ENCODE data around the gene ADAMTS6. TPM values are rescaled to one million over a fixed set of nuclear protein-coding genes. Genes with fewer than 3 reads are reported as not detected.
A peak's percentile ranks its signal among the peaks of the same experiment; 100 is the strongest.
"Not testable (repeated sequence)": the region's sequence is repeated elsewhere in the genome, so short reads cannot be mapped to it uniquely, and the experiment has no call there.

ADAMTS6 gene
- total RNA-seq, 1 donor, result 150 TPM

- no peak overlapping the region for H3K4me2 ChIP-seq (ENCODE audit: insufficient read depth, low read length)
- no peaks in the 10 kb centered on the region for H3K9me3 ChIP-seq (ENCODE audit: low read depth, low read length)
- no peaks in the 10 kb centered on the region for H3K36me3 ChIP-seq (ENCODE audit: insufficient read depth, low read length)
- no peaks in the 10 kb centered on the region for H4K20me1 ChIP-seq (ENCODE audit: insufficient read depth, low read length)
- H3K27ac ChIP-seq (ENCODE audit: low read depth, low read length), result no peak overlapping the region
- H3K79me2 ChIP-seq (ENCODE audit: insufficient read depth, low read length), result no peaks in the 10 kb centered on the region
- peaks cover 3% of the 10 kb centered on the region for H3K4me1 ChIP-seq (ENCODE audit: insufficient read depth, low read length)
- H2AFZ ChIP-seq (ENCODE audit: low read length), result no peak overlapping the region
- no peak for DNase-seq (ENCODE audit: insufficient read length, low spot score, missing footprints)
- H3K27me3 ChIP-seq (ENCODE audit: insufficient read depth, low read length), result no peaks in the 10 kb centered on the region
- H3K4me3 ChIP-seq (ENCODE audit: insufficient read depth, low read length), result no peak overlapping the region
- TF ChIP-seq CTCF (IDR thresholded peaks at IDR 0.05; ENCODE audit: extremely low read depth, low read depth, low read length), result no peak
Observed at GRCh38 chr5:65512170-65512937, 30.6 kb upstream of the ADAMTS6 start.

- no peaks in the 10 kb centered on the region for H3K9me3 ChIP-seq (ENCODE audit: low read depth, low read length)
- H4K20me1 ChIP-seq (ENCODE audit: insufficient read depth, low read length), result no peaks in the 10 kb centered on the region
- peaks cover 8% of the 10 kb centered on the region for H3K4me1 ChIP-seq (ENCODE audit: insufficient read depth, low read length)
- DNase-seq (ENCODE audit: insufficient read length, low spot score, missing footprints), result no peak
- H3K36me3 ChIP-seq (ENCODE audit: insufficient read depth, low read length), result no peaks in the 10 kb centered on the region
- H3K27ac ChIP-seq (ENCODE audit: low read depth, low read length), result no peak overlapping the region
- no peak overlapping the region for H3K4me3 ChIP-seq (ENCODE audit: insufficient read depth, low read length)
- no peak for TF ChIP-seq CTCF (IDR thresholded peaks at IDR 0.05; ENCODE audit: extremely low read depth, low read depth, low read length)
- no peak overlapping the region for H3K4me2 ChIP-seq (ENCODE audit: insufficient read depth, low read length)
- no peaks in the 10 kb centered on the region for H3K27me3 ChIP-seq (ENCODE audit: insufficient read depth, low read length)
- no peak overlapping the region for H2AFZ ChIP-seq (ENCODE audit: low read length)
- no peaks in the 10 kb centered on the region for H3K79me2 ChIP-seq (ENCODE audit: insufficient read depth, low read length)
Observed at GRCh38 chr5:65508978-65509377, 27.3 kb upstream of the ADAMTS6 start.

- Histone ChIP-seq H2AFZ (ENCODE audit: low read length) (peak overlapping the region; percentile 76), H3K36me3 (ENCODE audit: insufficient read depth, low read length) (no peaks in the 10 kb centered on the region), H3K27ac (ENCODE audit: low read depth, low read length) (peak overlapping the region; percentile 65), H4K20me1 (ENCODE audit: insufficient read depth, low read length) (no peaks in the 10 kb centered on the region), H3K79me2 (ENCODE audit: insufficient read depth, low read length) (no peaks in the 10 kb centered on the region), H3K9me3 (ENCODE audit: low read depth, low read length) (no peaks in the 10 kb centered on the region), H3K4me2 (ENCODE audit: insufficient read depth, low read length) (peak overlapping the region; percentile 77), H3K4me3 (ENCODE audit: insufficient read depth, low read length) (peak overlapping the region; percentile 40), H3K4me1 (ENCODE audit: insufficient read depth, low read length) (peaks cover 8% of the 10 kb centered on the region), H3K27me3 (ENCODE audit: insufficient read depth, low read length) (no peaks in the 10 kb centered on the region)
- no peak for TF ChIP-seq CTCF (IDR thresholded peaks at IDR 0.05; ENCODE audit: extremely low read depth, low read depth, low read length)
- DNase-seq (ENCODE audit: insufficient read length, low spot score, missing footprints), result no peak
Observed at GRCh38 chr5:65506961-65507360, 25.2 kb upstream of the ADAMTS6 start.

GRCh38 chr5:65489119-65489518 lies 7.4 kb upstream of the ADAMTS6 start:
- H3K4me2 ChIP-seq (ENCODE audit: insufficient read depth, low read length), result no peak overlapping the region
- H3K27ac ChIP-seq (ENCODE audit: low read depth, low read length), result no peak overlapping the region

GRCh38 chr5:65488038-65488687 lies 6.4 kb upstream of the ADAMTS6 start:
- H3K4me3 ChIP-seq (ENCODE audit: insufficient read depth, low read length), result not testable (repeated sequence)

More at GRCh38 chr5:65489119-65489518, 7.4 kb upstream of the ADAMTS6 start:
- H3K9me3 ChIP-seq (ENCODE audit: low read depth, low read length), result no peaks in the 10 kb centered on the region
- no peaks in the 10 kb centered on the region for H3K79me2 ChIP-seq (ENCODE audit: insufficient read depth, low read length)
- no peaks in the 10 kb centered on the region for H3K27me3 ChIP-seq (ENCODE audit: insufficient read depth, low read length)
- no peaks in the 10 kb centered on the region for H4K20me1 ChIP-seq (ENCODE audit: insufficient read depth, low read length)
- no peak for DNase-seq (ENCODE audit: insufficient read length, low spot score, missing footprints)
- H3K36me3 ChIP-seq (ENCODE audit: insufficient read depth, low read length), result no peaks in the 10 kb centered on the region
- no peaks in the 10 kb centered on the region for H3K4me1 ChIP-seq (ENCODE audit: insufficient read depth, low read length)
- H3K4me3 ChIP-seq (ENCODE audit: insufficient read depth, low read length), result no peak overlapping the region
- no peak for TF ChIP-seq CTCF (IDR thresholded peaks at IDR 0.05; ENCODE audit: extremely low read depth, low read depth, low read length)
- H2AFZ ChIP-seq (ENCODE audit: low read length), result no peak overlapping the region

GRCh38 chr5:65486803-65487202 lies 5.1 kb upstream of the ADAMTS6 start:
- H3K27me3 ChIP-seq (ENCODE audit: insufficient read depth, low read length); H3K27ac ChIP-seq (ENCODE audit: low read depth, low read length); H4K20me1 ChIP-seq (ENCODE audit: insufficient read depth, low read length); DNase-seq (ENCODE audit: insufficient read length, low spot score, missing footprints); H3K36me3 ChIP-seq (ENCODE audit: insufficient read depth, low read length); H3K79me2 ChIP-seq (ENCODE audit: insufficient read depth, low read length); H2AFZ ChIP-seq (ENCODE audit: low read length); H3K4me3 ChIP-seq (ENCODE audit: insufficient read depth, low read length); H3K4me2 ChIP-seq (ENCODE audit: insufficient read depth, low read length); H3K9me3 ChIP-seq (ENCODE audit: low read depth, low read length): not testable (repeated sequence)
- H3K4me1 ChIP-seq (ENCODE audit: insufficient read depth, low read length), result peaks cover 10% of the 10 kb centered on the region

More at GRCh38 chr5:65488038-65488687, 6.4 kb upstream of the ADAMTS6 start:
- not testable (repeated sequence) for H3K4me1 ChIP-seq (ENCODE audit: insufficient read depth, low read length); DNase-seq (ENCODE audit: insufficient read length, low spot score, missing footprints); H3K4me2 ChIP-seq (ENCODE audit: insufficient read depth, low read length); H3K36me3 ChIP-seq (ENCODE audit: insufficient read depth, low read length); H3K27ac ChIP-seq (ENCODE audit: low read depth, low read length); H2AFZ ChIP-seq (ENCODE audit: low read length); H3K9me3 ChIP-seq (ENCODE audit: low read depth, low read length); H4K20me1 ChIP-seq (ENCODE audit: insufficient read depth, low read length); H3K27me3 ChIP-seq (ENCODE audit: insufficient read depth, low read length); H3K79me2 ChIP-seq (ENCODE audit: insufficient read depth, low read length)
